Hematopoietic multipotent progenitor cell treated with erythropoietin and hydrocortisone succinate and interleukin-3 and kit ligand, for 15 days (in vitro differentiated cells): Measurements from ENCODE around the gene GPR107.

ENCODE experiments used
- DNase-seq: peaks from one replicate; pipeline ENCODE4 v3.0.0-alpha.2; 2015; ENCODE audit warnings: low spot score

Gene GPR107

DNA sequence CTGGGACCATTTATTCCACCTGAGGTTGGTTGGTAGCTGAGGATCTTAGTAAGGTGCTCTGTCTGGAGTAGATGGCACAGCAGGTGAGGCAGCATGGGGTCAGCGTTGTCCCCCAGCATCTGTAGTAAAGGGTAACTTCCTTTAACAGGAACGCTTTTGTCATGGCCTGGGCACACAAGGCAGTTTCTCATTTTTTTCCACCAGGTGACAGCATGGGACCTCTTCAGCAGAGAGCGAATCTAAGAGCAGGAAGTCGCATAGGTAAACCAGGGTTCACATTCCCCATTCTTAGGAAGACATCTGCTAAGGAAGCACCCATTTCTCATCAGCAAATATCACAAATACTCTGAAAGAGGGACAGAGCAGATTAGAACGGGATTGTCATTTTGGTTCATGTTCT is 56.5 kb downstream of the GPR107 start:
- DNase-seq, result peak; percentile 49

DNA sequence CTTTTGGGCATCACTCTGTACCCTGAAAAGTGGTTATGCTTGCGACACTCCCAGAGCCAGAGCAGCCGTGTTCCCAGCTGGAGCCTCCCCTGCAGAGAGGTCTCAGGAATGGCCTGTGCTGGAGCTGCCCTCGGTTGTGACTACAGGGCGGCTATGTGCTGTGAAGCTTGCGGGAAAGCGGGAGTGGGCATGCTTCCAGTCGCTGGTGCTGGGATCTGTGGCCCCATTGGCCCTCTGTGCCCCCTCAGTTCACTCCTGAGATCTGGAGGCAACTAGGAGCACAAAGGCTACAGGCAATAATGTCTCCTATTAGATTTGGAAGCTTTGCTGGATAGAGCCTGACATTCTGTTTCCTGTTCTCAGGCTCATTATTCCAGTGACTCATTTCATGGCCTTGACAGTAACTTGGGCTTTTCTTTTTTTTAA is 56.9 kb downstream of the GPR107 start:
- no peak for DNase-seq

DNA sequence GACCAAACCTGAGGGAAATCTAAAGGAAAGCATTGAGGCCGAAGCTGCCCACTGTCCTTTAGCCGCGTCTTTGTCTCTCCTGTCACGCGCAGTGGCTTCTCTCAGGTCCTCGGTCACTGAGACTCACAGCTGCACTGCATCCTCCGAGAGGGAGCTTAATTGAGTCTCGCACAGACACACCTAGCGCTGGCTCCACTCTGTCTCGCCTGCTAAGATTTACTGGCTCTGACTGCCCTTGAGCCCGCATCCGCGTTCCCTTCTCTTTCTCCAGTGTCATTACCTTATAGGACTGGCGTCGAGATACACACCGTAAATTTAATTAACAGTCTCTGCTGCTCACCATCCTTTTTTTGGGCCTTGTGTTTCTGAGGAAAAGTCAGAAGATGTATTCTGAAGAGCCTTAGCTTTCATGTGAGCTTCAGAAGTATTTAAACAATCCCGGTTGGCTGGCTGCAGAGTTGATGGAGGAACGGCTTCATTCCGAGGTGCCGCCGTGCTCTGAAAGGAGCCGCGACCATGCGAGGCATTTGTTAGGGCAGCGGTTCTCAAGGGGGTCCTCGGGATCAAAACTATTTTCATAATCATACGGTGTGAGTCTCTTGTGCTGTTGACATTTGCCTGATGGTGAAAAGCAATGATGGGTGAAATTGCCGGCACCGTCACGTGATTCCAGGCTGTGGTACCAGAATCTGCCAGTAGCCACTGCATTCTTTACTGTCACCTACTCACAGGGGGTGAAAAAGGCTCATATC is 58.3 kb downstream of the GPR107 start:
- no peak for DNase-seq

DNA sequence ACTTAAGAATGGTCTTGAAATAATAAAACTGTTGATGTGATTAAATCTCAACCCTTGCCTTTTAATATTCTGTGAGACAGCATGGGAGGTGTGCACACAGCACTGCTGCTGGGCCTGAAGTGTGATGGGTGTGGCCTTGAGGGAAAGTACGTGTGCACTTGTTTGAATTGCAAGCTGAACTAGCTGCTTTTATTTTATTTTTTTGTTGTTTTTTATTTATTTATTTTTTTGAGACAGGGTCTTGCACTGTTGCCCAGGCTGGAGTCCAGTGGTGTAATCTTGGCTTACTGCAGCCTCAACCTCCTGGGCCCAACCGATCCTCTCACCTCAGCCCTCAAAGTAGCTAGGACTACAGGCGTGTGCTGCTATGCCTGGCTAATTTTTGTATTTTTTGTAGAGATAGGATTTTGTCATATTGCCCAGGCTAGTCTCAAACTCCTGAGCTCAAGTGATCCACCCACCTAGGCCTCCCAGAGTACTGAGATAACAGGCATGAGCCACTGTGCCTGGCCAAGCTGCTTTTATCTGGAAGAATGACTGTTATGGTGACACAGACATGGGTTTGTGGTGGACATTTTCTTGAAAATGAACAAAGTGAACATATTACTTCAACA is 58.9 kb downstream of the GPR107 start:
- DNase-seq, result peak; percentile 89

DNA sequence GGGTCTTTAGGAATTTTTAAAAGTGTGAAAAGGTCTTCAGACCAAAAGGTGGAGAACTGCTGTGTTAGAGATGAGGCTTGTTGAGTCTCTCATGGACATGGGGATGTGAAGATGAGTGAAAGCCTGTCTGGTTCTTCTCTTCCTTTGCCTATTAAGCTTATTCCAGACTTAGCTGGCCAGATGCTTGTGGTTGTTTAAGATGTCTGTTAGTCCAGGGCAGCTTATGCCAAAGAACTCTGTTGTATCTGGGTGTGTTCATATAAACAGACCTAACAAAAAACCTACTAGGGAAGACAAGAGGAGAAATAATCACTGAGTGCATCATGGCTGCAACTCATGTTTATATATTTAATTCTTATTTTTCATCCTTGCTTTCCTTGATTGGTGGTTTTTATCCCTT is 61.0 kb downstream of the GPR107 start:
- no peak for DNase-seq

DNA sequence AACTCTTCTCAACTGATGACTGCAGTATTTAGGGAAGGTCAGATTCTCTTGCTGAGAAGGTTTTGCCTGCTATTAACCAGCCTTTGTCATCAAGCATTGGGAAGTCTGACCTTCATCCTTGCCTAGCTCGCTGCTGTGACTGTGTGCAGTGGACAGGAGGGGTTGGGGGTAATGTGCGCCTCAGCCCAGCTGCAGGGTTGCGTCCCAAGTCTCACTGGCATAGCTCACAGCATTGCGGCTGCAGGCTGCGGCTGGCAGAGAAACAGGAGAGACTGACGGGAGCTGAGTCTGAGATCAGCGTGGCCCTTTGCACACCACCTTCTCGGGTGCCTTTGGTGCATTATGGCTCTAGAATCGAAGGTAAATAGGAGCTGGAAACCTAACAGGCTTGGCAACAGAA is 62.6 kb downstream of the GPR107 start:
- no peak for DNase-seq

DNA sequence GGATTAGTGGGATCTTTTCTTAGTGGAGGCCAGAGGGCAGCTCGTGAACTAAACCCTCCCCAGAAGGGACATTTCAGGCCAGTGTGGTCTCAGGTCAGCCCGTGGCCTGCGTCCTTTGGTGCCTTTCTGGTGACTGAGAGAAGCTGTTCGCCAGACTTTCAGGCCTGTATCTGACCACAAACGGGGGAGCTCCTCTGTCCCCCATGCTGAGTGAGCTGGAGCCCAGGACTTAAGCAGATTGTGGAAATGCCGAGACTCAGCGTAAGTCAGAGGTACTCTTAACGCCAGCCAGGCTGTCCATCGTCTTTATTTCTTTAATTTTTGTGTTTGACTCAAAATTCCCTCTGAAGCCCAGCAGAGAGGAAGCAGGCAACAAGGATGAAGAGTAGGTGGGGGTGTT is 63.7 kb downstream of the GPR107 start:
- no peak for DNase-seq

DNA sequence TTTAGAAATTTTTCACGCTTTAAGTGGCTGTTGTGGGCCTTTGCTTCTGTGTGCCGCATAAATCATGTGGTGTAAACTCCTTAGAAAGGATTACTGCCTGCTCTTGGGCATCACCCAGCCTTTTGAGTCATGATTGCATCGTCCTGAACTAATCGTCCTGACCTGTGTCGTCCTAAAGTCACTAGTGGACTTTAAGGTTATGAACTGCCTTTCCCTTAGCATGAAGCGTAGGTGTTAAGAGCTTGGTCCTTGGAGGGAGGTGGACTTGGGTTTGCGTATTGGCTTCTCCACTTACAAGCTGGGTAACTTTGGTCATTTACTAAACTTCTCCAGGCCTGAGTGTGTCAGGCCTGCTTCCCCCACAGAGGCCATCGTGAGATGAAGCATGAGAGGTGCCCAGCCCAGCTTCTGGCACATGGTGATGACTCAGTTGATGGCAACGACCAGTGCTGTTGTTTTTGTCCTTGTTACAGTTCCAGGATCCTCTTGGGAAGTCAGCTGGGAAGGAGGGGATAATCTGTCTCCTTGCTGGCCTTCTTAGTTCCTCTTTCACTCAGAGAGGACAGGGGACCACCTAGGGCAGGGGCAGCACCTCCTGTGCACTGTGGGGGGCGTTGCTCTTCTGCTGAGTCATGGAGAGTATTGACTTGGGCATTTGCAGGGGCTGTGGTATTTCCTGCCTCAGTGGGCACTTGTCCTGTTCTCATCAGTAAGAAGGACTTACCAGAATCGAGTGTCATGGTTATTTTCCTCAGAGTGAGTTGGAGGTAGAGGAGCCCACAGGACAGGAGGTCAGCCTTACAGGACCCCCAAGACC is 64.3 kb downstream of the GPR107 start:
- peak; percentile 42 for DNase-seq

DNA sequence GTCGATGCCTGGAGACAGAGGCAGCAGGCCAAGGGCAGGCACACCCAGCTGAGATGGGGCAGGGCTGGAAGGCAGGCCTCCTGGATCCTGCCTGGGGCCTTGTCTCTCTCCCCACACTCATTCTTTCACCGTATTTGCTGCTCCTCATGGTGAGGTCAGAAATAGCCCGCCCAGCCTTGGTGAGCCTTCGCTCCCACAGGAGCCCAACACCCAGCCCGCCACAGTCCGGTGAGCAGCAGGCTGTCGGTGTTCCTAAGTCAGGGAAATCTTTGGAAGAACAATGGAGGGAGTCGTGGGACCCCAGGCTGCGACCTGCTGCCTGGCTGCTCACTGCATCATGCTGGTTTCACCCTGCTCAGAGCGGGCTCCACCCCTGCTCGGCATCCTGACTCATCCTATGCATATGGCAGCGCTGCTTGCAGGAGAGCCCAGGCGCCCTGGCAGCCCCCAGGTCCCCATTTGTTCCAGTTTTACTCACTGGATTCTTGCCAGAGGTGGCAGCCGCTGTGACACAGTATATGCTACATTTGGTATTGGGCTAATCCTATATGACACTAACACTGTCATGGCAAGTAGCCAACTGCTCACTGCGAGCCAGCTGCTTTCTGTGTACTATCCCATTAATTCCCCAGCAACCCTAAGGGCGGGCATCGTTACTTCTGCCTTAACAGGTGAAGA is 65.3 kb downstream of the GPR107 start:
- peak; percentile 84 for DNase-seq

DNA sequence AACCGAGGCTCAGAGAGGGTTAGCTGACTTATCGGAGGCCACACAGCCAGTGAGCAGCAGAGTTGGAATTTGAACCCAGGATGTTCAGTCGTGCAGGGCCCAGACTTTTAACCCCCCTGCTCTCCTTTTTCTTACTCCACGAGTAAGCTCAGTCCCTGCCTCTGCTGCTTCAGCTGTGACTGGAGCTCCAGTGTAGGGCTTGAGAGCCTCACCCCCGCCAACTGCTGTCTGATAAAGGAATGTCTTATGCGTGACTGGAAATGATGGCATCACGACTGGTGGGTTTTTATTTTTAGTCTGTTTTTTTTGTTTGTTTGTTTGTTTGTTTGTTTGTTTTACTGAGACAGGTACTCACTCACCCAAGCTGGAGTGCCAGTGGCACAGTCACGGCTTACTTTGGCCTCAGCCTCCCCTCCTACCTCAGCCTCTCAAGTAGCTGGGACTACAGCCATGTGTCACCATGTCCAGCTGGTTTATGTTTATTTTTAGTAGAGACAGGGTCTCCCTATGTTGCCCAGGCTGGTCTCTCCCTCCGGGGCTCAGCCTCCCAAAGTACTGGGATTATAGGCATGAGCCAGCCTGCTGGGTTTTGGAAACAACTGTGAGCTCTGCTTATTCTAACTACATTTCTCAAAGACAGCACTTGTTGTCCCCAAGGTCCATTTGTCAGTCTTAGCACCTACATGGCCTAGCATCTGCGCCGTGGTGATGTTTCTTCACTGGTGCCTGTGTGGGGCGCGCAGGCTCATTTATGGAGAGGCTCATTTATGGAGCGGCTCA is 66.0 kb downstream of the GPR107 start:
- peak; percentile 62 for DNase-seq

DNA sequence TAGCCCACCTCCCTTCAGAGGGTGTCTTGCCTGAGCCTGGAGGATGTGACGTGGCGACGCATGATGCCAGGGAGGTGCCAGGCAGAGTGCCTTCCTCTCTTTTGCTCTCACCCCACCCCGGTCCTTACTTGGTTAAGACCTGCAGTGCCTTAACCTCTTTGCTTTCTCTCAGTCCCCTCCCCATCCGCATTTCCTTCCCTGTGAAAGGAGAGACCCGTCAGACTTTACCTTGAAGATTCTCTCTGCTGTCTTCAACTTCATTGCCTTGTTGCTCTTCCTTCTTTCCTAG is 66.5 kb downstream of the GPR107 start:
- DNase-seq, result no peak

DNA sequence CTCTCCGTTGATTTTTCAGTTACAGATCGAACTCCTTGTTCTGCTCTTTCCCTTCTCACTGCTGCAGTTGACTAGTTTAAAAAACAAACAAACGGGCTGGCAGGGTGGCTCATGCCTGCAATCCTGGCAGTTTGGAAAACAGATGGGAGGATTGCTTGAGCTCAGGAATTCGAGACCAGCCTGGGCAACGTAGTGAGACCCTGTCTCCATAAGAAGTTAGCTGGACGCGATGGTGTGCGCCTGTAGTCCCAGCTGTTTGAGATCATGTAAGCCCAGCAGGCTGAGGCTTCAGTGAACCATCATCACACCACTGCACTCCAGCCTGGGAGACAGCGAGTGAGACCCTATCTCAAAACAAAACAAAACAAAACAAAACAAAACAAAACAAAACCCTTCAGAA is 67.1 kb downstream of the GPR107 start:
- DNase-seq, result no peak

DNA sequence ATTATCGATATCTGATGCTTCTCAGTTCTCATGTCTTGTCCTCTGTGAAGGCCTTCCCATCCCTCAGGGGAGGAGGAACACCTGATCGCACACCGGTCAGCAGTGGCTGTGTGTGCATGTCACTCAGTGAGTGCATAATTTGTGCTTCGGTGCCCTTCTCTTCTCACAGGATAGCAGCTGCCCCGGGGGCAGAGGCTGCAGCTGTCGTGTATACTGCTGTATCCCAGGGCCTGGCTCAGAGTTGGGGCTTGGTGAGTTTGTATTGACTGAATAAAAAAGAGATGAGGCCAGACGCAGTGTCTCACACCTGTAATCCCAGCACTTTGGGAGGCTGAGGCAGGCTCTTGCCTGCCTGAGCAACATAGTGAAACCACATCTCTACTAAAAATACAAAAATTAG is 68.8 kb downstream of the GPR107 start:
- no peak for DNase-seq

DNA sequence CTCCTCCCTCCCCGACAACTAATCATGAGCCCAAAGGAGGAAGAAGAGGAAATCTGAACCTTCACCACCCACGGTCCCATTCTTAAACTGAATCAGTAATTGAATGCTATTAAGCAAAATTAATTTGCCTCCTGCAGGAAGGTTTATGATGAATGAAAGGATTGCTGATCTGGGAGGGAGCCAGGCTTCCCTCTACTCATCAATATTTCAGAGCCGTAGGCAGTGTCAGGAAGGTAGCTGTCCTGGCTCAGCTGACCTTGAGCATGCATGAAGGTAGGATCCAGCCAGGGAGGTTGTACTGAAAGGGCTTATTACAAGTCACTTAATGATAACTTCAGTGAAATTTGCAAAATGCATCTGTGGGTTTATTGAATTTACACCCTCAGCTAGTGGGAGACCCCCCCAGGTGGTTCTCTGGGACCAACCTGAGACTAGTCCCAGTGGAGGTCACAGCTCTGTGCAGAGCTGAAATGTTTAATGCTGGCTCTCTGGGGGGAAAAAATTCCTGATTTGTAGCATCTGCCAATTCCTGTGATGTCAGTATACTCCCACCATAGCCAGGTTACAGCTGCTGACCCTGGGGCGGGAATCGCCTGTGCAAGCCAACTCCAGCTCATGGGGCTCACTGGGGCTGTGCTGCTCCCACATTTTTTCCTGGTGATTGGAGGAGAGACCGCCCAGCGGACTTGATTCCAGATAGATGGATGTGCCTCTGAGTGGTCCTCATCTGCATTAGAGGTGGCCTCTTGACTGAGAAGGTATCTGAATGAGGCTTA is 70.6 kb downstream of the GPR107 start:
- DNase-seq, result no peak

DNA sequence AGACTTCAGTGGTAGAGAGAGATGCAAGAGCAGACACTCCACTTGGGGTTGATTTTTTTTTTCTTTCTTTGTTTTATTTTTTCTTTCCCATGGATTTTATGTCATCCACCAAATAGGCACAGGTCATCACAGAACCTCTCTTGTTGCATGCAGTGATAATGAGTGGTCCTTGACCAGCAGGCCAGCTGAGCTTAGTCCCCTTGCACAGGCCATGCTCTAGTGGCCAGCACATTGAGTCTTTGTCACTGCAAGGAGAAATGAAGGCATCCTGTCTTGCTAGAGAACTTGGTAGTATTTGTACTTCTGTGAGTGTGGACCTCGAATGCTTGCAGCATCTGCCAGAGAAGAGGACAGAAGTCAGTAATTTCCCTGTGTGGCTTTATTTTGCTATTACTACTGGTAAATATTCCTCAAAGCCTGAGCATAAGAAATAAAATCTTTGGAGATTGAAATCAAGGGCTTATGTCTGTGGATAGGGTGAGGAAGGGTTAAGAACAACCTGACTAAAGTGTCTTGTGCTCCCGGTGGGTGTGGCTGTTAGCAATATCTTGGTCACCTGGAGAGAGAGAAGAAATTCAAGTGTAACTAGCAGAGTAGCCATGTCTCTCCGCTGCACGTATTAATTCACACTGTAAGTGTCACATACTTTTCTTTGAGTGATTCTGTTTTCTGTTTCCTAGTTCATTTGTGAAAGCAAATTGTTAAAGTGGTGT is 73.2 kb downstream of the GPR107 start:
- DNase-seq, result no peak

DNA sequence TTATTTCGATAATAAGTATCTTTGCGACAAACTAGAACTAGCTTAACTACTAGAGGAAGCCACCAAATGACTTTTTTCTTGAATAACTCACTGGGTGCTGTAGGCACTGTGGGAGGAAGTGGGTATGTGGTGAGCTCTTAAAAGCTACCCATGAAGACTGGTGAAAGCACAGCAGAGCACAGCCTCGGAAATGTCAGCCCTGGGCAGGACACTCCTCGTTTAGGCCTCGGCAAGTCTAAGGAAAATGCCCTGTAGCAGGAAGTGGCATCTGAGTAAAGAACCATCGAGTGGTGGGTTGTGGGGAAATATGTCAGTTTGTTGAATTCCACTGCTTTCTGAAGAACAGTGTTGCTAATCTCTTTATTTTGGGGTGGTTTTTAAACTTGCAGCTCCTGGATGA is 74.5 kb downstream of the GPR107 start:
- no peak for DNase-seq

DNA sequence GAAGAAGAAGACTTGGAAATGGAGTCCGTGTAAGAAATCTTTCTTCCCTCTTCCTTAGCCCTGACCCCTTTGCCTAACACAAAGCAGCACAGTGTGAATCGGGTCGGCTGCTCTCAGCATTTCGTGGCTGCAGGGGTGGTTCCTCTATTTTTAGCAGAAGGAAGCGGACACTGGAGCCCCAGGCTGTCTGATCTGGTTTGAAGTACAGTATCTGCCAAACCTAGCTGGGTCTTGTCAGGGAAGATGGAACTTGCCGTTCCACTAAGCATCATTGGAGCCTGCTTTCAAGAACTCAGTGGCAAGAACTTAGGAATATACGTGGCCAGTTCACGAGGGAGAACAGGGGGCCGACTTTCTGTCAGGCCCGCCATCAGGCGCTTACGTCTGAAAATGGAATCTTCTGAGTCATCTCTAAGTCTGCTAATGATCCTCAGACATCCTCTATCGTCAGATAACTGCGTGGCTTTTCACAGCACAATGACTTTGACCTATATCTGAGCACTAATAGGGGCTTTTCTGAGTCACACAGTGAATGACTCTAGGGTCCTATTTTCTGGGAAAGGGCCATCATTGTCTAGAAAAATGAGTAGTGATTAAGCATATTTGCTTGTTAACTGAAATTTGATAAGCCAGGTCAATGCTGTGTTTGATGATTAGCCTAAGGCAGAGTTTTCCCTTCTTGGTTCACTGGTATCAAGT is 75.2 kb downstream of the GPR107 start:
- DNase-seq, result peak; percentile 75

DNA sequence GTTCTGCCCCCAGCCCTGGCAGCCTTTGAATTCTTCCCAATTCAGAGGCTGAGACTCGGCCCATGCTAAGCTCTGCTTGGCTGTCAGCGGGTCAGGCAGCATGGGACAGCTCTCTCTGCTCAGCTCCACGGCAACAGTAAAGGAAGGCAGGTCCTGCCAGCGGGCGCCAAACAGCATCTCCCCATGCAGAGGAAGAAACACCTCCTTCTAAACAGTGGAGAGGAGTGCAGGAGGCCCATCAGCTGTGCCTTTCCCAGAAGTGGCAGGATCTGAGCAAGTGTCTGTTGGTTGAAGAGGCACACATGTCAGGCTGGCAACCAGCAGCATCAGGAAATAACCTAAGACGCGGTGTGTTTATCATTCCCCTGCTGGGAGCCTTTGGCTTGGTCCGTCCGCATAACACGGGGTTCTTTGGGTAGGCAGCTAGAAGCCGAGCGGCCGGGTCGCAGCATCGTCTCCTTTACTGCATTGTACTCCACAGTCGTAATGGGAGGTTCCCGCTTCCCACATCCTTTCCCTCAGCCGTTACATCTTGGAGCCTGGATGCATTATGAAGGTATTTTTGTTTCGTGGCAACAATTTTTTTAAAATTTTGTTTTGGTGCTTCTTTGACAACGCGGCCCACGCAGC is 75.8 kb downstream of the GPR107 start:
- DNase-seq, result no peak

DNA sequence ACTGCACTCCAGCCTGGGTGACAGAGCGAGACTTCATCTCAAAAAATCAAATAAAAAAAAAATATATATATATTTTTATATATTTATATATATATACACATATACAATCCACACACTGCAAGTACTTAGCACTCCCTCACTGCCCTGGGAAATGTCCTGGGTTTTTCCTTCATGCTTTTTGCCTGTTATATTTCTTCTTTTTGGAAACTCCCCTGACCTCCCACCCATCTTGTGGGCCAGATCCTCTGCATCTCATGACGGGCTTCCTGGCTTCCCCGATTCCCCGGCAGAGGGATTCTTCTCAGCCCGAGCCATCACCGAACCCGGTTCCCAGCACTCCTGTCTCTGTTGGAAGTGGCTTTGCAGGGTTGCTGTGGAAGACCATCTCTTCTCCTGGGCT is 79.0 kb downstream of the GPR107 start:
- DNase-seq, result no peak
